ENCODE results near the gene EIF2A.

Gene EIF2A

DNA sequence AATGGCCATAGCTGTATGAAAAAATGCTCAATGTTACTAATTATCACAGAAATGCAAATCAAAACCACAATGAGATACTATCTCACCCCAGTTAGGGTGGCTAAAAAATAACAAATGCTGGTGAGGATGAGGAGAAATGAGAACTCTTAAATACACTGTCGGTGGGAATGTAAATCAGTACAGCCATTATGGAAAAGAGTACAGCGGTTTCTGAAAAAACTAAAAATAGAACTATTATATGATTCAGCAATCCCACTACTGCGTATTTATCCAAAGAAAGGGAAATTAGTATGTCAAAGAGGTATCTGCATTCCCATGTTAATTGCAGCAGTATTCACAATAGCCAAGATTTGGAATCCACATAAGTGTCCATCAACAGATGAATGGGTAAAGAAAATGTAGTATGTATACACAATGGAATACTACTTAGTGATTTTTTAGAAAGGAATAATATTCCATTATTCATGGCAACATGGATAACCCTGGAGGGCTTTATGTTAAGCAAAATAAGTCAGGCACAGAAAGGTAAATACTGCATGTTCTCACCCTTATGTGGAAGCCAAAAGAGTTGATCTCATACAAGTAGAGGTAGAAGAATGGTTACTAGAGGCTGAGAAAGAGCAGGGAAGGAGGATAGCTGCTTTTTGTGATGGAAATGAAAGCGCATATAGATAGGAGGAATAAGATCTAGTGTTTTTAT, 35.3 kb upstream of the EIF2A start:
- TF ChIP-seq, protein P1, sequence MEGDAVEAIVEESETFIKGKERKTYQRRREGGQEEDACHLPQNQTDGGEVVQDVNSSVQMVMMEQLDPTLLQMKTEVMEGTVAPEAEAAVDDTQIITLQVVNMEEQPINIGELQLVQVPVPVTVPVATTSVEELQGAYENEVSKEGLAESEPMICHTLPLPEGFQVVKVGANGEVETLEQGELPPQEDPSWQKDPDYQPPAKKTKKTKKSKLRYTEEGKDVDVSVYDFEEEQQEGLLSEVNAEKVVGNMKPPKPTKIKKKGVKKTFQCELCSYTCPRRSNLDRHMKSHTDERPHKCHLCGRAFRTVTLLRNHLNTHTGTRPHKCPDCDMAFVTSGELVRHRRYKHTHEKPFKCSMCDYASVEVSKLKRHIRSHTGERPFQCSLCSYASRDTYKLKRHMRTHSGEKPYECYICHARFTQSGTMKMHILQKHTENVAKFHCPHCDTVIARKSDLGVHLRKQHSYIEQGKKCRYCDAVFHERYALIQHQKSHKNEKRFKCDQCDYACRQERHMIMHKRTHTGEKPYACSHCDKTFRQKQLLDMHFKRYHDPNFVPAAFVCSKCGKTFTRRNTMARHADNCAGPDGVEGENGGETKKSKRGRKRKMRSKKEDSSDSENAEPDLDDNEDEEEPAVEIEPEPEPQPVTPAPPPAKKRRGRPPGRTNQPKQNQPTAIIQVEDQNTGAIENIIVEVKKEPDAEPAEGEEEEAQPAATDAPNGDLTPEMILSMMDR (IDR thresholded peaks at IDR 0.05; ENCODE audit: low read depth, low read length, missing control alignments): no peak
- H3K4me3 ChIP-seq (ENCODE audit: low read depth, low read length): no peak overlapping the region
- DNase-seq (ENCODE audit: low read depth): no peak

- no peak overlapping the region for H3K4me3 ChIP-seq (ENCODE audit: low read depth, low read length)
- TF ChIP-seq, protein P1 (IDR thresholded peaks at IDR 0.05; ENCODE audit: low read depth, low read length, missing control alignments): no peak
- no peak for DNase-seq (ENCODE audit: low read depth)
Measured at GRCh38 chr3:150515210-150515609, 31.4 kb upstream of the EIF2A start.

DNA sequence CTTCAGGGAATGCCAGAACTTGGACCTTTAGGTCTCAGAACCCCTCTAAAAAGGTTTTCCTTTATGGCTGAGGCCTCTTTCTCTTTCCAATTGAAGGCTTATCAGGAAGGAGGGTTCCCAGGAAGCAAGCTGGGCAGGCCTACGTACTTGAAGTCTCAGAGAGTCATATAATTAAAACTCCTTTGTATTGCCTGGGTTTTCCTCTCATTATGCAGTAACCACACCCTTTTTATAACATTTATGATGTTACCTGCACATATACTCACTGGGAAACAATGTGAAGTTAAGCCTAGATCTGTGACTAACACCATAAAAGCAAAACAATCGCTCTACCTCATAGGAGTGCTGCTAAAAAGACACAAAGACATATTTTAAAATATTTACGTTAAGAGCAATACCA, 27.6 kb upstream of the EIF2A start:
- H3K4me3 ChIP-seq (ENCODE audit: low read depth, low read length): no peak overlapping the region
- DNase-seq (ENCODE audit: low read depth): no peak
- TF ChIP-seq, protein P1 (IDR thresholded peaks at IDR 0.05; ENCODE audit: low read depth, low read length, missing control alignments): no peak

DNA sequence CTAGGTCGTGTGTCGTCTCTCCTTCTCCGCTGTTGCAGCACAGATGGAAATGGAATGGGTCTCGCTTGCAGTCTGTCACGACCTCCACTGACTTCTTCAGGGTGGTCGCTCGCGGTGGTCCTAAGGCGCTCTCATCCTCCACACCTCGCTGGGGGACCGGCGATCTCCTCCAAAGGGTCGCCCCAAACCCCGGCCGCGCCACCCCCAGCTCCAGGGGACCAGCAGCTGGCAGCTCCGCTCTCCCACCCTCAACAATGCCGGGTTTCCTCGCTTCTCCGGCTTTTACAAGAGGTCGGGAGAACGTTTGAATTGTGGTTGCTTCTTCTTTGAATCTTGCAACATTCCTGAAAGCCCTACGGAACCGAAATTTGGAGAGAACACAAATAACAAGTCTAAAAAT, 26.2 kb upstream of the EIF2A start:
- no peak for DNase-seq (ENCODE audit: low read depth)
- H3K4me3 ChIP-seq (ENCODE audit: low read depth, low read length): no peak overlapping the region
- TF ChIP-seq, protein P1 (IDR thresholded peaks at IDR 0.05; ENCODE audit: low read depth, low read length, missing control alignments): no peak

DNA sequence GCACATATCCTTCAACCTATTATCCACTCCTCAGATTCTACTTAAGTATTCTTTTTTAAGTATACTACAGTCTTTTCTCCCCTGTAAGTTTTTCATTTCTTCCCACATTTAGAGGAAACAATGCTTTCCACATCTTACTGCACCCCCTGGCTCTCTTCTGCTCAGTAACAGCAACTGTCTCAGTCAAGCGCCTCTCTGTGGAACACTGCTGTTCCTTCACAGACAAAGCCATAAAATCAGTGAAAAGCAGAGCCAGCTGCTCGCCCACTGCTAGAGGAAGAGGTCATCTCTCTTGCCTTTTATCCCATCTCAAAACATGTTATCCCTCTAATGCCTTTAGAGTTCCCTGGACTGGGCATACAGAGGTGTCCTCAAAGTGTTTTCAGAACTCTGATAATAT, 25.1 kb upstream of the EIF2A start:
- no peak for DNase-seq (ENCODE audit: low read depth)
- no peak overlapping the region for H3K4me3 ChIP-seq (ENCODE audit: low read depth, low read length)
- TF ChIP-seq, protein P1 (IDR thresholded peaks at IDR 0.05; ENCODE audit: low read depth, low read length, missing control alignments): no peak

DNA sequence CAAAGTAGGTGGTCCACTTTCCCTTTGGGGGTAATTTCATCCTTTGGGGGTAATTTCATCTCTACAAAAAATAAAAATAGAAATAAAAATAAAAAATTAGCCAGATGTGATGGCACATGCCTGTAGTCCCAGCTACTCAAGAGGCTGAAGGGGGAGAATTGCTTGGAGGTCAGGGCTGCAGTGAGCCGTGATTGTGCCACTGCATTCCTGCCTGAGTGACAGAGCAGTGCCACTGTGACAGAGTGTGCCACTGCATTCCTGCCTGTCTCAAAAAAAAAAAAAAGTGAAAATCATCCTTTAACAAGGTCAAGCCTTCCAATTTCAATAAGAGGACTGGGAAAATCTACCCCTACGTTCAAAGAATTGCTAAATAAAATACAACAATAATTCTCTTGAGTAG, 23.0 kb upstream of the EIF2A start:
- DNase-seq (ENCODE audit: low read depth): no peak
- TF ChIP-seq, protein P1 (IDR thresholded peaks at IDR 0.05; ENCODE audit: low read depth, low read length, missing control alignments): no peak
- no peak overlapping the region for H3K4me3 ChIP-seq (ENCODE audit: low read depth, low read length)
